Amygdala (tissue), 56 donors: ENCODE measurements around the gene GBE1.
"Not testable (repeated sequence)": the region's sequence is repeated elsewhere in the genome, so short reads cannot be mapped to it uniquely, and the experiment has no call there.

Experiments
- DNase-seq, 56 donors: peaks; one replicate each; lab custom pipeline; 2025; lab: John Stamatoyannopoulos, UW

The GBE1 gene

DNA sequence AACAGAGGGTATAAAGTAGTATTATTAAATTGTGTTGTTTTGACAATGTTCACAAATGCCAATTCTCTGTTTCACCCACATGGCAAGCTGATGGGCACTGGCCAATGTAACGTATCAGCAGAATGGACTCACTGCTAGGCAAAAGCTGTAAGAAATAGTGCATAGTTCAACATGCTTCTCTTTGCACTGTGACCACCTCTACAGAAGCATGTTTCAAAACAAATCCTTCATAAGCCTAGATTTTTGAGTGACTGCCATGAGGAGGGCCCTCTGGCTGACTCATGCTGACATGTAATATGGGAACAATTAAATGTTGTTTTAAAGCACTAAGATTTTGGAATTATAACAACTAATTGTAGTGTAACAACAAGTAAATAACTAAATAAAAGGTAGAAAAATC lies 3.2 kb downstream of the GBE1 start:
- no peak for DNase-seq

DNA sequence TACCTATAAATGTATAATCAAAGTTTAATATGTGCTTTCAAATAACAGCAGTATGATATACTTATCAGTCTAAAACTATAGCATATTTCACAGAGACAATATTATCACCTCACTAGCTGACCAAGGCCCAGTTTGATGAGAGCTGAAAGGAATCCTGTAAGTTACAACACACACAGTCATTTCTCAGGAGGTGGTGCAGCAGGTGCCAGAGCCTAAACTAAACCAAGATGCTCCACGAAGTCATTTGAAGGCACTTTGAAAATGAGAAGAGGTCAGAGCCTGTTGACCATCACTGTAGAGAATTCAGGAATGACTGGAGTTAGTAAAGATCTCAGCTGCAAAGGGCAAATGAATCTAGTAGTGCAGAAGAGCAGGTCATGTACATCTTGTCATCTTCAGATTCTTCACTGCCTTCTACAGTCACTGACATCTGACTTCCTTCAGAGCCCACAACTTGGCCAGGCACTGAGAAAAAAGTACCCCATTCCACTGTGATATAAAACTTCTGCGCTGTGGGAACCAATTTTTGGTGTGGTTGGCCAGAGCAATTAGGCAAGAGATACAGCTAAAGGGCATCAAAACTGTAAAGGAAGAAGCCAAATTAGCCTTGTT lies 7.9 kb downstream of the GBE1 start:
- DNase-seq: no peak

DNA sequence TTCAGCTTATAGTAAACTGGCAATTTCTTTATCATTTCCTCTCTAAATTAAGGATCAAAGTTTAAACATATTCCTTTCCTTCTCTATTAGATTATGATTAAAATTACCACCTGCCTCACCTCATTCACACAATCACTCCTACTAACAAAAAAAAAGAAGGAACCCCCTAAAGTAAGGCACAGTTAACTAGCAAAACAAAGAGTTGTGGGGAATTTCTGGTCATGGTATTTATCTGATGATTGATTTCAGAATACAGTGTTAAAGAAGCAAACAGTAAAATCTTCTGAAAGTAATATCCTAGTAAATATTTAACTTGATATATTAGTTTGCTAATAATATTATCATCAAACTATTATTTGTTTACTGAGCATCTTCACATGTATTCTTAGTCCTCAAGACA lies 8.8 kb downstream of the GBE1 start:
- DNase-seq: no peak

DNA sequence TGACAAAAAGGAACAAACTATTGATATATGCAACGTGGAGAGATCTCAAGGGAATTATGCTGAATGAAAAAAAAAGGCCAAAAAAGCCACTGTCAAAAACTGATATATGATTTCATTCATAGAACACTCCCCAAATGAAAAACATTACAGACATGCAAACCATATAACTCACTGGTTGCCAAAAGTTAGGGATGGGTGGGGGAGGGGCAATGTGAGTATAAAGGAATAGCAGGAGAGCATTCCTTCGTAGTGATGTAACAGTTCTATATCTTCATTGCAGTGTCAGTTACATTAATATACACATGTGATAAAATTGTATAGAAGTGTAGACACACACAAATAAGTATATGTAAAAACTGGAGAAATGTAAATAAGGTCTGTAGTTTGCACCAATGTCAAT lies 12.2 kb downstream of the GBE1 start:
- DNase-seq: no peak

DNA sequence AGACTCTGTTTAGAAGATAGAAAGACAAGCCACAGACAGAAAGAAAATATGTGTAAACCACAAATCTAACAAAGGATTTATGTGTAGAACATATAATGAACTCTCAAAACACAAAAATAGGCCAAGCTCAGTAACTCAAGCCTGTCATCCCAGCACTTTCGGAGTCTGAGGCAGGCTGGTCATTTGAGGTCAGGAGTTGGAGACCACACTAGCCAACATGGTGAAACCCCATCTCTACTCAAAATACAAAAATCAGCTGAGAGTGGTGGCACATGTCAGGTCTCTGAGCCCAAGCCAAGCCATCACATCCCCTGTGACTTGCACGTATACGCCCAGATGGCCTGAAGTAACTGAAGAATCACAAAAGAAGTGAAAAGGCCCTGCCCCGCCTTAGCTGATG lies 14.2 kb downstream of the GBE1 start:
- DNase-seq: not testable (repeated sequence)

DNA sequence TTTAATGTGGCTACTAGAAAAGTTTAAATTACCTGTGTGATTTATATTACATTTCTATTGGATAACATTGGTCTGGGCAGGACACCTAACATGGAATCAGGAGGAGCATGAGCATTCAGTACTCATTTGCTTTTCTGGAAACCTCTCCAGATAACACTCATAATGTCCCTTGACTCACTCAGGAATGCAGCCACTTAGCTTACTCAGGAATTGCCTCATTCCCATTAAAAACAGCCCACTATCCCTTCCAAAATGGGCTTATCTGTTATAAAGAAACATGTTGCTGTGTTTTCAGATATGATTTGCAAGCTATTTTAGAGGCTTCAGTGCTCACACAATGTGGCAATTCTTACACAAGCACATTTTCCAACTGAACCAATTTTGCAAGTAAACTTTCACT lies 17.1 kb downstream of the GBE1 start:
- no peak for DNase-seq

DNA sequence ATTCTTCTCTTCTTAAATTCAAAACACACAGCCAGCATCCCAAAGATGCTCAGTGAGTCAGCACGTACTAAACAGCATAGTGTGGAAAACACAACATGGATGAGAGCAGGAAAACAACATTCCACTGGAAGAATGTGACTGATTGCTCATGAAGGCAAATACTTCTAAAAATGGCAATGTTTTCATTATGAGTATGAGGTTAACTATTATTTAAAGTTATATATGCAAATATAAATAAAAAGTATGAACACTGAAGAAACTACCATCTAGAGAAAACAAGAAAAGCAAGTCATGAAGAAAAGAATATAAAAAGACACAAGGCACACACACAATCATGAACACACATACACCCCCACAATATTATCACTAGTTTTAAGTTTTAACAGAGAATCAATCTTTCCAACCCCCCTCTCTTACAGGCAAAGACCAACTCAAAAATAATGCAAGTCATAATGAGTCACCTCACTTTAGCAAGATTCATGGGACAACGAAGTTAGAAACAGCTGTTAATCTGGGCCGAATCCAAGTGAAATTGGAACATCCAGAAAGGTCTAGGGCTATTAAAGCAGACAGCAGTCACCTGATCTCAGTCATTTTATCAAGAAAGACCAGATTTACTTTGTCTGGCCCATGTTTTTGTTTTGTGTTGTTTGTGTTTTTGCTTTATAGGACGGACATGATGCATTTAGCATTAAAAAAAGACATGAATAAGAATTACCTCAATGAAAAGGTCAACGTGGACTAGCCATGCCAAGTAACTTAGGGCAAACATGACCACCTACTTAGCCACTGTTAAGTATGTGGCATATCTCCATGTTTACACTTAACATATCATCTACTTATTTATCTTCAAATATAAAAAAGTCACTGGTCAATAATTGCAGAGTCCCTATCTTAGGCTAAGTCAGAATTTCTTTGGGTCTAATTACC lies 18.1 kb downstream of the GBE1 start:
- DNase-seq: no peak

DNA sequence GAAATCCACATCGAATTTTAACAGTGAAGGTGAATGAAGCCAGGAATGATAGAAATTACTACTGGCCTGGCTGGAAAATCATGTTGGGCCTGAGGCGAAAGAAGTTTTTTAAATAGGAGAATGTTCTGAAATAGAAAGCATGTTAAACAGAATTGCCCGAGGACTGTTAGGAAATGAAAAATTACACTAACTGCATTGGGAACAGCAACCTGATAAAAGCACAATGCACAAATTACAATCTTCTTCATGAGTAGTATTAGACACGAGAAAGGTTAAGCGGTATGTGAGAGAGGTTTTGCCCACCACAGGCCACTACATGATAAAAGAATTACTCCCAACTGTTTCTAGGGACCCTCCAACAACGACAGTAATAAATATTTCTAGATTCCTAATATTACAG lies 18.9 kb downstream of the GBE1 start:
- no peak for DNase-seq

DNA sequence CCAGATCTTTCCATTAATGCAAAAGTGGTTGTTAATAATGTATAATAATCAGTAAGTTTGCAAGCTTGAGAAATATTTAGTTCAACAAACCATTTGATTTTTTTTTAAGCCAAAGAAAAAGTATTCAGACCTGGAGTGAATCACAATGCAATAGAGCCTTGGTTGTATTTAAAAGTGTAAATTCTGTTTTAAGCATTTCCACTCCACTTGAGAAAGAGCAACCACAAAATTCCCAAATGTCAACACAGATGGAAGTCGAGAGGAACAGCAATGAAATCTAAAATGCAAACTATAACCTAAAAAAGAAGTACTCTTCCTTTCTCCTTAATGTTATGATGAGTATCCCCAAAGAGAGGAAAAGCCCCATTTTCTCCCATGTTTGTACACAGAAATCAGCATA lies 20.2 kb downstream of the GBE1 start:
- DNase-seq: no peak

DNA sequence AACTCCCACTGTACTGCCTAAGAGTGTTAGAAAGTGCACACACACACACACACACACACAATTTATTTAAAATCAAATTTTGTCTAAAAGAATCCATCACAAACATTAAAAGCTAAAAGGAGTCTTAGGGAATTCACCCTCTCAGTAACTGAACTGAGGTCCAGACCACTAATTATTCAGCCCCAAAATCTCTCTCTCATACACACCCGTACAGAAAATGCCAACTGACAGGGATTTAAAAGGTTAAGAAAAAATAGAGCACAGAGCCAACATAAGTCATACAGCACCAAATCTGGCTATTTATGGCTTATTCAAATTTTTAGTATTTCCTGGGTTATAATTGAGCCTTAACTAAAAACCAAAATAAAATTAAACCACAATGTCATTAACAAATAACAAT lies 20.7 kb downstream of the GBE1 start:
- DNase-seq: no peak

DNA sequence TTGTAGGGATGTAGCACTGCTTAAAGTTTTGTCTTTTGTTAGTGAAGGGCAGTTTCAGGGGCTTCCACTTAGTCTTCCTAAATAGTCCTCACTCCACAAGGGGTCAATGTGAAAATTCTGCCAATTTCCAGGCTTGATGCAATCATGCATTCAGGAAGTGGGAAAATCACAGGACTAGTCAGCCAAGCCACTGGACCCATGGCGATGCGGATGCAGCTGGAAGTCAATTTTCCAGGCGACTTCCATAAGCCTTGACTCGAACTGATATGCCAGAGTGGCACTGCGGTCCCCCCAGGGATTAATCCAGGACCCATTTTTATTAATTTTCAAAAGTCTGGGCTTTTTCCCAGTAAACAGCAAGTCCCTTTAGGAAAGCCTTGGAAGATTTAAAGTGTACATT lies 26.1 kb downstream of the GBE1 start:
- DNase-seq: no peak

DNA sequence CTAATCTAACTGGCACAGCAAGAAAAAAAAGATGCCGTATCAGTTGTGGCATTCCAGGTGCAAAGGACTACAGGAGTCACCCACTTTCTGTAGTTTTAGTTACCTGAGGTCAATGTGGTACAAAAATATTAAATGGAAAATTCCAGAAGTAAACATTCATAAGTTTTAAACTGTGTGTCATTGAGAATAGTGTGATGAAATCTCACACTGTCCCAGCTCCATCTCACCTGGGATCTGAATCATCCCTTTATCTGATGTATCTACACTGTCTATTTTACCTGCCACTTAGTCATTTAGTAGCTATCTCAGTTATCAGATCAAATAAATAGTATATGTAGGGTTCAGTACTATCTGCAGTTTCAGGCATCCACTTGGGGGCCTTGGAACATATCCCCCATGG lies 26.7 kb downstream of the GBE1 start:
- no peak for DNase-seq

DNA sequence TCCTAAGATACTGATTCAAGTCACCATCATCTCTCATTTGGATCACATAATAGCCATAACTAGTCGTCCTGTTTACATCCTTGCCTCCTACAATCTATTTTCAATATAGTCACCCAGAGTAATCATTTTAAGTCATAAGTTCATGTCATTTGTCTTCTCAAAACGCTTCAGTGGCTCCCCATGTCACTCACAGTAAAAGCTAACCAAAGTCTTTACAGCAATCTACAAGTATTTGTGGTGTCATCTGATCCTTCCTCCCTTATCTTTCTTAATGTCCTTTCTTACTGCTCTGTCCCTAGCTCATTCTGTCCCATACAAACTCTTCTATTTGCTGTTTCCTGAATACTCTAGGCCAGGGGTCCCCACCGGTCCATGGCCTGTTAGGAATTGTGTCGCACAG lies 28.8 kb downstream of the GBE1 start:
- DNase-seq: no peak

DNA sequence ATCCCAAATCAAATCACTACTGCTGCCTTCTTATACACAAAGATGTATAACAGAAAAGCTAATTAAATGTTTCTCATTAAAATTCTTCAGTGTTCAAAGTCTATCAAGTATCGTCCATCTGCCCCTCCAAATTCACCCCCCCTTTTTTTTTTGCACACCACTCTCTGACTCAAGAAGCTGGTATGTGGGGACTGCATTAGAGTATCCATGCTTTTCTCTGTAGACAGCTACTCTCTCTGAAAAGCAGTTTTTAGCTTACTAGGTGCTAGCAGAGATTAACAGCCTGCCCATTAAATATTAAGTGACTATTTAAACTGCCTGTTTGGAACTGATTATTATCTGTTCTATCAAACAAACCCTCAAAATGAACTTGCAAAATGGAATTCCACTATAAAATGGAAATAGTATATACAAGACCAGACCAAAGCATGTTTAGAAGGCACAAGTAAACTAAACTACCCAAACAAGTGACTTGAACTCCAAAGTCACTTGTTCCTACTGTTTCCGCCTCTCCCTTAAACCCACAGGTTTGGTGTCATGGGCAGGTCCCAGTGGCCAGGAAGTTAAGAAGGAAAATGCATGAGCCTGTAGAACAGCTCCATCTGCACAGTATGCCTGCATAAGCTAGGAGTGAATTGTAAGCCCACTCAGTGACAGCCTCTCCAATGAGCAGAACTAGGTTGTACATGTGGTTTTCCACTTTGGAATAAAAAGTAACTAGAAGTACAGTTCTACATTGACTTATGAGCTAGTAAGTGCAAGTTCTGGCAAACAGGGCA lies 32.5 kb downstream of the GBE1 start:
- DNase-seq: no peak

DNA sequence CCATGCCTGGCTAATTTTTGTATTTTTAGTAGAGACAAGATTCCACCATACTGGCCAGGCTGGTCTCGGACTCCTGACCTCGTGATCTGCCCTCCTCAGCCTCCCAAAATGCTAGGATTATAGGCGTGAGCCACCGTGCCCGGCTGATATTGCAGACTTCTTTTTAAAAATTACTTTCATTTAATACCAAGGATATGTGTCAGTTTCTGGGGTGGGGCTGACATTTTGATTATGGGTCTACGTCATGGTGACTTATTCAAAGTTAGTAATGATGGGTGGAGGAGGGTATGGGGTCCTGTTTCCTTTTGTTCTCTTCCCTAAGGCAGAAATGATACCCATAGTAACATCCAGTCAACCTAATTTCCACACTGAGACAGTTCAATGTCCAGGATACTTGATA lies 34.7 kb downstream of the GBE1 start:
- no peak for DNase-seq

DNA sequence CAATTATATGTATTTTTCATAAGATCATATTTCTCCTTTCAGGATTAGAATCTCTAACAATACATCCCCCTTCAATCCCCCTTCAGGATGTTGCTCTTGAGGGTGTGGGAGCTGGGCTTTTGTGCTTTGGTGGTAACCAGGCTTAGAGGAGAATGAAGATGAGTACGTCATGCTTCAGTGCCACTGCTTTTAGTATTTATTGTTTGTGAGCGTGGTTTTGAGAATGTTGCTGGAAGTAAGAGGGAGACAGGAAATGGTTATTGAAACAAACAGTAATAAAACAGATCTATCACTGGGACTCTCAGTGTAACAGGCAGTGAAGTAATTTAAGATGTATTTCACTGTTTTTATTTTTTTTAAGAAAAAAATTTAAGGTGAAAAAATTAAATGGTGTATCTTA lies 35.3 kb downstream of the GBE1 start:
- no peak for DNase-seq

DNA sequence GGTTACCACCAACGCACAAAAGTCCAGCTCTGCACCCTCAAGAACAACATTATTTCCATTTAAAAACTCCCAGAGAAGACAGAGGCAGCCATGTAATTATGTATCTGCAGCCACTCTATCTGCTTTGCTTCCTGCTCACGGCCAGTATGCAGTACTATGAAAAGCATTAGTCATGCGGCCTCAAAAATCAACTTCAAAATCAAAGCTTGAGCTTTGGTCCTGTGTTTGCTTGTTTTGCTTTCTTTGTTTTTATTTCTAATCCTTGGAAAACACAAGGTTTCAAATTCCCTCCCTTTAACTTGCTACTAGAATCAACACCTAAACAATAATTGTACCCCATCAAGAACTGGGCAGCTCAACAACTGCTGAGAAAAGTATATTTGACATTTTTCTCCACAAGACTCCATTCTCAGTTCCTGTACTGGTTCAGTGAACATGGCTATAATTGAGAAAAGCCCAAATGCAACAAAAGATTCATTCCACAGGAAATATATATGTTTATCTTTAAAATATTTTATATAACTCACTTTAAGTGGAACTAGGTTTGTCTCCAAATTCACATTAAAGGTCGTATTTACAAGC lies 37.6 kb downstream of the GBE1 start:
- no peak for DNase-seq

DNA sequence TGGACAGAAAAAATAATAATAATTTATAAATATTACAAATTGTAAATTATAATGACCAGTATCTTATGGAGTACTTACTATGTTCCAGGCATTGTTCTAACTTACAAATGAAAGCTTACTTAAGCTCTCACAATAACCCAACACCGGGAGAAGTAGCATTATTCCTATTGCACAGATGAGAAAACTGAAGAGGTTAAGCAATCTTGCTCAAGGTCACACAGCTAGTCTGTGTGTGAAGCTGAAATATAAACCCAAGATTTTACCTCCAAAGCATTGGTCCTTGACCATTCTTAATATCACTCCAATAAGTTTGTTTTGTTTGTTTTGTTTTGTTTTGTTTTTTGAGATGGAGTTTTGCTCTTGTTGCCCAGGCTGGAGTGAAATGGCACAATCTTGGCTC lies 43.1 kb downstream of the GBE1 start:
- DNase-seq: no peak

DNA sequence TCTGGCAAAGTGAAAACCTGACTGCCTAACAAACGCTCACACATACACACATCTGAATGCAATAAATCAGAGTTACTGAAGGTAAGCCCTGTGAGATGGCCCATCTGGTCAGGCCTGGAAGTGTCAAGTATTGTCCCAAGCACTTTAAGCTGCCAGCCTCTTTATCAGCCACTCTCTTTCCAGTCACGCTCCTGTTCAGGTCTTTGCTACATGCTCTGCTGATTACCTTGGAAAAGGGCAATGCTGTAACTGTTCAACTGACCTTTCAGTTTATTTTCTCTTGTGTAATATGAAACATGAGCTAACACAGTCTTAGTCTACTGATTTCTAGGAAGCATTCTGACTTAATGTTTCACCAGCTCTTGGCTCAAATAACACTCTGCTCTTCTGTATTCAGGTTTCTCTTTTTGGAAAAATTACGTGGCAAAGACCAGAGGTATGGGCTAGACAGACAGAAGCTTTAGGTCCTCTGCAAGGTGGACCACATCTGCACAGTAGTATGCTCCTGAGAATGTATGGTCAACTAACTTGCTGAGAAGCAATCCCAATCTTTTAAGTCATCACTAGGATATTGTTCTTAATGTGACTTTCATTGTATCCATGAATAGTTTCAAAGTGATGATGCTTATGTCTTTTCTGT lies 44.5 kb downstream of the GBE1 start:
- DNase-seq: no peak

DNA sequence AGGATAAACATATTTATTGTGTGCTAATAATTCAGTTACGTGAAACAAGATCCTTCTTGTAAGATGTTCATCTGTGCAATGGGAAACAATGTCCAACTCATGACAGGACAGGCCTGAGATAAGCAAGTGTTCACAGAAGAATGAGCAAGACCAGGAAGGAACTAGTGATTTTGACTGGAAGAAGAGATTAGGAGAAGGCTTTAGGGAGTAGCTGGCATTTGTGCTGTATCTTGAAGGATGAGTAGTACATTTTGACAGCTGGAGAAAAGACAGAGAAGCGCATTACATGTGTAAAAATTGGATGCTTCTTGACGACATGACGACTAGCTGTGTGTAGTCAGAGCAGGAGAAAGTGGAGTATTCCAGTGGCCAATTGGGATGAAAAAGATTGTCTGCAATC lies 48.4 kb downstream of the GBE1 start:
- DNase-seq: no peak

DNA sequence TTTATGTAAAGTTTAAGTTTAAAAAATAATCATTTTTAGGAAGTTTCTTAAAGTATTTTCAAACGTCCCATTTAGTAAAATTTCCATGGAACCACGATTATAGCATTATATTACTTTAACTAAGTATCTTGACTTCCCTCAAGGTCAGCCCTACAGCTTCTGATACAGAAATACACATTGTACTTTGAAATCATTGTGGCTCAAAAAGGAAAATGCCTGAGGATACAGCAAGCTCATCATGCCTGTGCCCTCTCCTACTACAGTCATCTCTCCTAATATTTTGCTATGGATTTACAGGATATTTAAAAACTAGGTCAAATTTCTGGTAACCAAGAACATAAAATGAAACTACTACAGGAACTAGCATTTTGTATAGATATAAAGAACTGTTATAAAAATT lies 51.8 kb downstream of the GBE1 start:
- no peak for DNase-seq
